Measurements from ENCODE around the gene ZFAND3. TPM values are rescaled to one million over a fixed set of nuclear protein-coding genes. Genes with fewer than 3 reads are reported as not detected.

Gene ZFAND3
- polyA plus RNA-seq, 1 of the 3 experiments (the other 2 are of a cell fraction) = 16.7 TPM

GRCh38 chr6:37800703-37801604, 18.6 kb upstream of the ZFAND3 start:
- H3K4me1 ChIP-seq (ENCODE audit: control insufficient read depth in 1 of 2, insufficient read depth in 2 of 2, low read depth in 1 of 2, low read length in 1 of 2) = peaks cover 0 to 35% of the 10 kb centered on the region in 2 experiments; a peak in 2 of 4 replicates
- H3K36me3 ChIP-seq (replicated peaks in 1 of 2; ENCODE audit: control insufficient read depth in 1 of 2, insufficient read depth in 2 of 2, low read length in 1 of 2) = no peaks in the 10 kb centered on the region
- peak overlapping the region in 1 of 2 experiments; percentile 67; a peak in 2 of 4 replicates for H3K27ac ChIP-seq (ENCODE audit: low read depth in 2 of 2, low read length in 1 of 2)
- H2AFZ ChIP-seq (ENCODE audit: low read depth) = no peak overlapping the region
- H3K9ac ChIP-seq = no peak overlapping the region
- no peaks in the 10 kb centered on the region for H3K27me3 ChIP-seq (ENCODE audit: insufficient read depth)
- H3K9me2 ChIP-seq = no peaks in the 10 kb centered on the region
- H3K4me2 ChIP-seq = no peak overlapping the region
- H3K9me3 ChIP-seq = no peaks in the 10 kb centered on the region
- CTCF ChIA-PET = interaction anchor here (0.6 to 1.9 kb wide), 7 partner anchors 10 to 409 kb away, joined by 3 to 8 read pairs (median 3); partner anchors contain the start of gene ZFAND3
- H3F3A ChIP-seq (replicated peaks; ENCODE audit: insufficient read depth) = no peaks in the 10 kb centered on the region
- TF ChIP-seq GATA2 (CRISPR knock-in tag; IDR thresholded peaks at IDR 0.05) (peak; percentile 54; the same call in 1 of the 2 replicates), PBX3 (IDR thresholded peaks at IDR 0.05) (0 out of 2 replicates have a peak, but pooled peaks have one; percentile 19), CTCF (IDR thresholded peaks at IDR 0.05) (no peak), RAD21 (IDR thresholded peaks at IDR 0.05; ENCODE audit: low read length) (no peak), RCOR1 (IDR thresholded peaks at IDR 0.05; ENCODE audit: low read length) (peak; percentile 93), EP300 (IDR thresholded peaks at IDR 0.05; ENCODE audit: borderline replicate concordance in 1 of 2, low read depth in 1 of 2, low read length in 1 of 2) (peak in 1 of 2 experiments; percentile 93; a peak in 2 of 4 replicates), MEF2A (IDR thresholded peaks at IDR 0.05; ENCODE audit: borderline replicate concordance, low read depth) (no peak), MAX (IDR thresholded peaks at IDR 0.05; ENCODE audit: low read depth) (no peak), IRF3 (IDR thresholded peaks at IDR 0.05; ENCODE audit: low read depth, low read length) (no peak), TCF12 (IDR thresholded peaks at IDR 0.05) (peak; percentile 47), MXI1 (IDR thresholded peaks at IDR 0.05; ENCODE audit: low read depth, low read length) (peak; percentile 90), ELF1 (IDR thresholded peaks at IDR 0.05) (no peak), REST (IDR thresholded peaks at IDR 0.05; ENCODE audit: low read depth, low read length) (no peak), GABPA (IDR thresholded peaks at IDR 0.05; ENCODE audit: low read depth) (no peak), TEAD4 (IDR thresholded peaks at IDR 0.05; ENCODE audit: borderline replicate concordance, insufficient read depth) (no peak), NRF1 (IDR thresholded peaks at IDR 0.05; ENCODE audit: low read depth, low read length) (no peak), CHD2 (IDR thresholded peaks at IDR 0.05; ENCODE audit: low read length, partially characterized antibody) (peak; percentile 88), POLR2AphosphoS5 (IDR thresholded peaks at IDR 0.05; ENCODE audit: low read depth, low read length) (no peak), USF1 (IDR thresholded peaks at IDR 0.05; ENCODE audit: borderline replicate concordance, low read depth) (no peak), FOXJ3 (CRISPR knock-in tag; IDR thresholded peaks at IDR 0.05) (peak; percentile 80)
- H3K79me2 ChIP-seq (ENCODE audit: insufficient read depth) = no peaks in the 10 kb centered on the region
- no peaks in the 10 kb centered on the region for H4K20me1 ChIP-seq (ENCODE audit: insufficient read depth)
- H3K4me3 ChIP-seq (ENCODE audit: low read depth in 2 of 2, low read length in 1 of 2) = no peak overlapping the region
- 61% methylated on average over 10 of the region's 10 CpGs for WGBS (ENCODE audit: low lambda C conversion rate)
- peak; percentile 86 for DNase-seq
- POLR2A ChIA-PET = interaction anchor here (4.1 kb wide), 1 partner anchor 19 kb away, joined by 16 read pairs; the partner anchor contains the start of gene ZFAND3

Measured in SK-N-SH (cell line).